Kidney (tissue), 14 donors: ENCODE measurements around the gene ADARB1. TPM values are rescaled to one million over a fixed set of nuclear protein-coding genes. Genes with fewer than 3 reads are reported as not detected.

Source experiments
- DNase-seq, 5 donors: peaks; one replicate each; pipeline ENCODE4 v3.0.0-alpha.2; 2013 to 2020
- FAIRE-seq: peaks from 2 replicates; lab custom pipeline; 2012; peaks lifted over from hg19 to GRCh38; lab: Jason Lieb, UNC
- H3K27ac ChIP-seq, 2 donors: one replicate each; pipeline ENCODE4 v1.7.0; 2013; ENCODE audit warnings: low read depth in 2 of 2, low read length in 2 of 2, inconsistent platforms in 1 of 2
- H3K27me3 ChIP-seq: one replicate; pipeline ENCODE4 v1.7.1; 2013; ENCODE audit warnings: low read length, inconsistent platforms; ENCODE audit not compliant: control insufficient read depth, insufficient read depth
- H3K36me3 ChIP-seq, 3 donors: one replicate each; pipeline versions ENCODE4 v1.7.0 to v1.7.1; 2013; ENCODE audit warnings: low read length in 3 of 3, control low read depth in 1 of 3, inconsistent platforms in 1 of 3; ENCODE audit not compliant: insufficient read depth in 3 of 3, control insufficient read depth in 2 of 3
- H3K4me1 ChIP-seq, 3 donors: one replicate each; pipeline versions ENCODE4 v1.7.0 to v1.7.1; 2013; ENCODE audit warnings: low read length in 3 of 3, inconsistent platforms in 1 of 3, low read depth in 1 of 3; ENCODE audit not compliant: control insufficient read depth in 2 of 3, insufficient read depth in 2 of 3
- H3K4me3 ChIP-seq, 3 donors: one replicate each; pipeline versions ENCODE4 v1.7.0 to v1.8.1; 2013; ENCODE audit warnings: low read length in 3 of 3, control low read depth in 1 of 3, inconsistent platforms in 1 of 3
- H3K9ac ChIP-seq, 3 donors: one replicate each; pipeline versions ENCODE4 v1.7.0 to v1.7.1; 2013; ENCODE audit warnings: low read length in 3 of 3, control low read depth in 1 of 3, inconsistent platforms in 1 of 3
- H3K9me3 ChIP-seq, 3 donors: one replicate each; pipeline versions ENCODE4 v1.7.0 to v1.7.1; 2013; ENCODE audit warnings: low read length in 3 of 3, control low read depth in 1 of 3, inconsistent platforms in 1 of 3; ENCODE audit not compliant: control insufficient read depth in 2 of 3, insufficient read depth in 1 of 3
- intact Hi-C: fragments of 100-400 bp; cut with DNase I; formaldehyde crosslinking; loops from one replicate; pipeline ENCODE4 v1.11.1; 2022
- polyA plus RNA-seq: library from polyadenylated mRNA; stranded (reverse); fragments of 350-450 nt; fragmentation: Illumina TruSeq; extraction: RNeasy Lipid Tissue Mini Kit (QIAGEN cat#74804); gene quantifications from one replicate; pipeline ENCODE4 v1.2.3, GENCODE V29; 2014; ENCODE audit warnings: low read depth, low replicate concordance; ENCODE audit not compliant: insufficient read depth
- total RNA-seq: library from RNA; stranded (reverse); fragmentation: NEBNext Ultra II Directional; extraction: Animal tissue kit (Norgen Biotek cat#: 25700); gene quantifications from one replicate; pipeline ENCODE4 v1.2.1, GENCODE V29; 2021
- TF ChIP-seq, protein P1 (sequence below): IDR thresholded peaks from 3 replicates; pipeline ENCODE4 v1.5.1; 2012; ENCODE audit warnings: mild to moderate bottlenecking, moderate library complexity, borderline replicate concordance; ENCODE audit not compliant: insufficient read depth; ENCODE audit errors: extremely low read depth
- donor health status: control.
- donor health status: control.
- donor health status: control.
- donor health status: control.
- donor health status: control.
- donor health status: DM: yes; HTN: yes; CAD: no.
- donor health status: Normal renal cell carcinoma (clear cell type).

ADARB1 gene
- total and polyA plus RNA-seq, 2 donors from 2014 or later = 6.7 to 34.9 TPM

DNA sequence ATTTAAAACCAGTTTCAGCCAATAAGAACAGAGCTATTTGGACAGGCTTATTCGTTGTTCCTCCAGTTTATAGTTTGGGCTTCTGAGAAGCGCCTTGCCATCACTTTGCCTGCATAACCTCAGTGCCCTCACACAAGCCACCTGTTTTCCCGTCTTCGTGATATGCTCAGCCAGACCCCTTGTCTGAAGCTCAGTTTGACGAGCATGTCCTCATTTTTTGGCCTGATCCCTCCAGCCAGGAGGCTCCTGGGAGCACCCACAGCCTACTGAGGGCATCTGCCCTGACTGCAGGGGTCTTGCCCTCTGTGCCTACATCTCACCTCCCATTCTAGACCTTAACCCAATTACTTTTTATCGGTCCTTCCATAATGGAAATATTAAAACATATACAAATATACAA is 95.3 kb downstream of the ADARB1 start:
- DNase-seq (no peak), FAIRE-seq (no peak)
- Histone ChIP-seq H3K9ac (no peak overlapping the region), H3K4me1 (peaks cover 0 to 6% (median 0%) of the 10 kb centered on the region in 3 donors), H3K36me3 (no peaks in the 10 kb centered on the region), H3K9me3 (no peaks in the 10 kb centered on the region), H3K27ac (no peak overlapping the region), H3K27me3 (no peaks in the 10 kb centered on the region), H3K4me3 (no peak overlapping the region)
- TF ChIP-seq, protein P1, sequence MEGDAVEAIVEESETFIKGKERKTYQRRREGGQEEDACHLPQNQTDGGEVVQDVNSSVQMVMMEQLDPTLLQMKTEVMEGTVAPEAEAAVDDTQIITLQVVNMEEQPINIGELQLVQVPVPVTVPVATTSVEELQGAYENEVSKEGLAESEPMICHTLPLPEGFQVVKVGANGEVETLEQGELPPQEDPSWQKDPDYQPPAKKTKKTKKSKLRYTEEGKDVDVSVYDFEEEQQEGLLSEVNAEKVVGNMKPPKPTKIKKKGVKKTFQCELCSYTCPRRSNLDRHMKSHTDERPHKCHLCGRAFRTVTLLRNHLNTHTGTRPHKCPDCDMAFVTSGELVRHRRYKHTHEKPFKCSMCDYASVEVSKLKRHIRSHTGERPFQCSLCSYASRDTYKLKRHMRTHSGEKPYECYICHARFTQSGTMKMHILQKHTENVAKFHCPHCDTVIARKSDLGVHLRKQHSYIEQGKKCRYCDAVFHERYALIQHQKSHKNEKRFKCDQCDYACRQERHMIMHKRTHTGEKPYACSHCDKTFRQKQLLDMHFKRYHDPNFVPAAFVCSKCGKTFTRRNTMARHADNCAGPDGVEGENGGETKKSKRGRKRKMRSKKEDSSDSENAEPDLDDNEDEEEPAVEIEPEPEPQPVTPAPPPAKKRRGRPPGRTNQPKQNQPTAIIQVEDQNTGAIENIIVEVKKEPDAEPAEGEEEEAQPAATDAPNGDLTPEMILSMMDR = no peak
- intact Hi-C loops = no loop called here

DNA sequence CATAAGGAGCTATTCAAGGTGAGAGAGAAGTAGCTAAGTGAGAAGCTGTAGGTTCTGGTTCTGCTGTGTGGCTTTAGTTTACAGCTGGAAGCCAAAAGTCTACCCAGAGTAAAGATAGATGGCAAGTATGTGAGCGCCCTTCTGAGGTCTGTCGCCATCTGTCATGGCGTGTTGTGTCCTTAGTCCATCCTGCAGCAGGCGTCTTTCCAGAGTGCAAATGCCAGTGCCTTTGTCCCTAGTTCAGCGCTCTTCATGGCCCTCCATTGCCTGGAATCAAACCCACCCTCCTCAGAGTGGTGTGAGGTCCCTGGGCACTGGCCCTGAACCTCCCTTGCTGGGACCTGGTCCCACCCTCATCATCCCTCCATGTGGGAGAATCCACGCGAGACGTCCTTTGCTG is 96.6 kb downstream of the ADARB1 start:
- Histone ChIP-seq H3K9me3 (no peaks in the 10 kb centered on the region), H3K4me3 (no peak overlapping the region), H3K9ac (no peak overlapping the region), H3K36me3 (no peaks in the 10 kb centered on the region), H3K27me3 (no peaks in the 10 kb centered on the region), H3K4me1 (peaks cover 0 to 6% (median 0%) of the 10 kb centered on the region in 3 donors), H3K27ac (no peak overlapping the region)
- intact Hi-C loops = no loop called here
- FAIRE-seq = no peak
- TF ChIP-seq, protein P1 = no peak
- DNase-seq = no peak

DNA sequence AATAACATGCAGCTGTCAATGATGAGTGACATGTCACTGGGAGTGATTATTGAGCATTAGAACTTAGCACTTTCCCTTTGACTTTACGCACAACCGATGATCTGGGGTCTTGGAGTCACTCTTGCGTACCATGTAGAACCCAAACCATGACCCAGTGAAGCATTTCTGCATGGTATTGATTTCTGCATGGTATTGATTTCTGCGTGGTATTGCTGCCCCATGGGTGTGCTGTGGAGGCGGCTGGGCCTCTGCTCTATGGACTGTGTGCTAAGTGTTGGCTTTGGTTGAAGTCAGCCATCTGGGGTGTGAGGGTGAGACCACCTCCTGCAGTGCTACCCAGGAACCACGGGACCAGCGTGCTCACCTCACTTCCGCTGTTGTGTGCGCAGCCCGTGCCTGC is 98.0 kb downstream of the ADARB1 start:
- TF ChIP-seq, protein P1 = no peak
- Histone ChIP-seq H3K9me3 (no peaks in the 10 kb centered on the region), H3K4me1 (no peaks in the 10 kb centered on the region), H3K4me3 (no peak overlapping the region), H3K27me3 (no peaks in the 10 kb centered on the region), H3K36me3 (no peaks in the 10 kb centered on the region), H3K27ac (no peak overlapping the region), H3K9ac (no peak overlapping the region)
- DNase-seq (no peak), FAIRE-seq (no peak)
- intact Hi-C loops = no loop called here
